ENCODE data around the gene THTPA.

DNA sequence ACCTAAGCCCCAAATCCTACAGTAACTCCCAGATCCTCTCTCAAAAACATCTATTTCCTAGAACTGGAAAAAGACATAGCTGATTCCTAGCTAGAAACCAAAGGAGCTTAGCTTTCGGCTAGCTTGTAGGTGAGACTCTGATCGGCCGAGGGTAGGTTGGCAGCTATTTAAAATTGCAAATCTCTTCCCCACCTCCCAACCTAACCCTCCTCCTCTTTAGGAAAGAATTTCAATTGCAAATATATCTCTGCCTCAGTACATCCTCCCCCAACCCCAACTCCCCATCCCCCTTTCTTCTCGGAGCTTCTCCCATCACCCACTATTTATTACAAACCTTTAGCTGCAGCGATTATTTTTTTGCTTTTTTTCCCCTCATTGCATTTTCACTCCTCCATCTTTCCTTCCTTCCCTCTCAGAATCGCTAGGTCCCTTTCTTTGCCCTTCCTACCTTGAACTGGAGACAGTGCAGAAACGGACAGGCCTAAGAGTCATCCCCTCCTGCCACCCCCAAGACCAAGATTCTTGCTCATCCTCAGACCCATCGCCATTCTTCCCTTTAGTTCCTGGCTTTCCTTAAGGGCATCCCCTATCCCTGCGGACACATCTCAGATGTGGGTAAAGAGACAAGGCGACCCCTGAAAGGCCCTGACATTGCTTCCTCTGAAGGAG, 17.9 kb upstream of the THTPA start:
- TF ChIP-seq, protein P1, sequence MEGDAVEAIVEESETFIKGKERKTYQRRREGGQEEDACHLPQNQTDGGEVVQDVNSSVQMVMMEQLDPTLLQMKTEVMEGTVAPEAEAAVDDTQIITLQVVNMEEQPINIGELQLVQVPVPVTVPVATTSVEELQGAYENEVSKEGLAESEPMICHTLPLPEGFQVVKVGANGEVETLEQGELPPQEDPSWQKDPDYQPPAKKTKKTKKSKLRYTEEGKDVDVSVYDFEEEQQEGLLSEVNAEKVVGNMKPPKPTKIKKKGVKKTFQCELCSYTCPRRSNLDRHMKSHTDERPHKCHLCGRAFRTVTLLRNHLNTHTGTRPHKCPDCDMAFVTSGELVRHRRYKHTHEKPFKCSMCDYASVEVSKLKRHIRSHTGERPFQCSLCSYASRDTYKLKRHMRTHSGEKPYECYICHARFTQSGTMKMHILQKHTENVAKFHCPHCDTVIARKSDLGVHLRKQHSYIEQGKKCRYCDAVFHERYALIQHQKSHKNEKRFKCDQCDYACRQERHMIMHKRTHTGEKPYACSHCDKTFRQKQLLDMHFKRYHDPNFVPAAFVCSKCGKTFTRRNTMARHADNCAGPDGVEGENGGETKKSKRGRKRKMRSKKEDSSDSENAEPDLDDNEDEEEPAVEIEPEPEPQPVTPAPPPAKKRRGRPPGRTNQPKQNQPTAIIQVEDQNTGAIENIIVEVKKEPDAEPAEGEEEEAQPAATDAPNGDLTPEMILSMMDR (IDR thresholded peaks at IDR 0.05) = no peak
- TF ChIP-seq POLR2A (IDR thresholded peaks at IDR 0.05) = no peak
